Stomach (tissue), 4 donors: ENCODE data around the gene PIAS1.
"Not testable (repeated sequence)": the region's sequence is repeated elsewhere in the genome, so short reads cannot be mapped to it uniquely, and the experiment has no call there.

Experiments
- POLR2A ChIP-seq, 4 donors: fragments of 450-650 bp; IDR thresholded peaks; one replicate each; pipeline ENCODE4 v1.6.1; 2016; ENCODE audit warnings: antibody characterized with exemption in 4 of 4, control low read depth in 2 of 4, mild to moderate bottlenecking in 1 of 4, moderate library complexity in 1 of 4
- TF ChIP-seq, protein P1 (sequence below), 7 experiments: fragments of 450-650 bp in 4 of 7; fragments of 200-600 bp in 3 of 7; sonication (generic) in 3 of 7; IDR thresholded peaks; one replicate each; pipeline ENCODE4 v1.5.1; 2016 to 2019; ENCODE audit warnings: antibody characterized with exemption in 7 of 7, control low read depth in 2 of 7, mild to moderate bottlenecking in 1 of 7

GRCh38 chr15:68172037-68172436 is 117.9 kb downstream of the PIAS1 start:
- TF ChIP-seq, protein P1, sequence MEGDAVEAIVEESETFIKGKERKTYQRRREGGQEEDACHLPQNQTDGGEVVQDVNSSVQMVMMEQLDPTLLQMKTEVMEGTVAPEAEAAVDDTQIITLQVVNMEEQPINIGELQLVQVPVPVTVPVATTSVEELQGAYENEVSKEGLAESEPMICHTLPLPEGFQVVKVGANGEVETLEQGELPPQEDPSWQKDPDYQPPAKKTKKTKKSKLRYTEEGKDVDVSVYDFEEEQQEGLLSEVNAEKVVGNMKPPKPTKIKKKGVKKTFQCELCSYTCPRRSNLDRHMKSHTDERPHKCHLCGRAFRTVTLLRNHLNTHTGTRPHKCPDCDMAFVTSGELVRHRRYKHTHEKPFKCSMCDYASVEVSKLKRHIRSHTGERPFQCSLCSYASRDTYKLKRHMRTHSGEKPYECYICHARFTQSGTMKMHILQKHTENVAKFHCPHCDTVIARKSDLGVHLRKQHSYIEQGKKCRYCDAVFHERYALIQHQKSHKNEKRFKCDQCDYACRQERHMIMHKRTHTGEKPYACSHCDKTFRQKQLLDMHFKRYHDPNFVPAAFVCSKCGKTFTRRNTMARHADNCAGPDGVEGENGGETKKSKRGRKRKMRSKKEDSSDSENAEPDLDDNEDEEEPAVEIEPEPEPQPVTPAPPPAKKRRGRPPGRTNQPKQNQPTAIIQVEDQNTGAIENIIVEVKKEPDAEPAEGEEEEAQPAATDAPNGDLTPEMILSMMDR (IDR thresholded peaks at IDR 0.05) = not testable (repeated sequence)
- TF ChIP-seq POLR2A (IDR thresholded peaks at IDR 0.05) = not testable (repeated sequence)
